Measurements from ENCODE around the gene PPP1R15A. TPM values are rescaled to one million over a fixed set of nuclear protein-coding genes. Genes with fewer than 3 reads are reported as not detected.

Gene PPP1R15A
- total and polyA plus RNA-seq, 4 donors: 5.6 to 52.5 (median 11.3) TPM

DNA sequence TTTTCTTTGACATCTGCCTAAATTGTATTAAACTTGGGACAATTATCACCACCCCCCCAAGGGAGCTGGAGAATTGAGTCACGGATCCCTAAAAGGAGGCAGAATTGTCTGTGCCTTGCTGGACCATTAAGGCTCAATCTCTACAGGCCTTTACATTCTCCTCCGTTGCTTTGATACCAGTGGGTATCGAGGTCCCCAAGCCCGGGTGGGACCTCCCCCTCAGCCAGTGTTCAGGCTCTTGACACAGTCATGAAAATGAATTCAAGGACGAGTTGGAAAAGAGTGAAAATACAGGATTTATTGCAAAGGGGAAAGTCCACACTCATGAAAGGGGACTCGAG is 5.6 kb downstream of the PPP1R15A start:
- H3K27ac ChIP-seq (ENCODE audit: low read depth in 1 of 2, low read length in 2 of 2): peak overlapping the region; percentile 26 to 50
- H3K36me3 ChIP-seq (ENCODE audit: control insufficient read depth in 4 of 4, insufficient read depth in 3 of 4, low read depth in 1 of 4, low read length in 3 of 4): peaks cover 0 to 14% (median 10%) of the 10 kb centered on the region in 4 donors
- TF ChIP-seq FOXA2 (IDR thresholded peaks at IDR 0.05) (no peak), CTCF (IDR thresholded peaks at IDR 0.05; ENCODE audit: low read depth, low read length, missing input control) (no peak), NR2F2 (IDR thresholded peaks at IDR 0.05) (no peak), RAD21 (IDR thresholded peaks at IDR 0.05) (no peak), SP1 (IDR thresholded peaks at IDR 0.05) (no peak), YY1 (IDR thresholded peaks at IDR 0.05) (no peak), EGR1 (IDR thresholded peaks at IDR 0.05; ENCODE audit: low read depth in 2 of 2) (no peak), FOXA1 (IDR thresholded peaks at IDR 0.05) (no peak), HNF4A (conservative IDR thresholded peaks at IDR 0.05) (no peak), HNF4G (IDR thresholded peaks at IDR 0.05) (no peak), GABPA (IDR thresholded peaks at IDR 0.05 in 1 of 2, conservative IDR thresholded peaks at IDR 0.05 in 1 of 2) (no peak), RXRA (IDR thresholded peaks at IDR 0.05) (no peak)
- TF ChIP-seq, protein P1, sequence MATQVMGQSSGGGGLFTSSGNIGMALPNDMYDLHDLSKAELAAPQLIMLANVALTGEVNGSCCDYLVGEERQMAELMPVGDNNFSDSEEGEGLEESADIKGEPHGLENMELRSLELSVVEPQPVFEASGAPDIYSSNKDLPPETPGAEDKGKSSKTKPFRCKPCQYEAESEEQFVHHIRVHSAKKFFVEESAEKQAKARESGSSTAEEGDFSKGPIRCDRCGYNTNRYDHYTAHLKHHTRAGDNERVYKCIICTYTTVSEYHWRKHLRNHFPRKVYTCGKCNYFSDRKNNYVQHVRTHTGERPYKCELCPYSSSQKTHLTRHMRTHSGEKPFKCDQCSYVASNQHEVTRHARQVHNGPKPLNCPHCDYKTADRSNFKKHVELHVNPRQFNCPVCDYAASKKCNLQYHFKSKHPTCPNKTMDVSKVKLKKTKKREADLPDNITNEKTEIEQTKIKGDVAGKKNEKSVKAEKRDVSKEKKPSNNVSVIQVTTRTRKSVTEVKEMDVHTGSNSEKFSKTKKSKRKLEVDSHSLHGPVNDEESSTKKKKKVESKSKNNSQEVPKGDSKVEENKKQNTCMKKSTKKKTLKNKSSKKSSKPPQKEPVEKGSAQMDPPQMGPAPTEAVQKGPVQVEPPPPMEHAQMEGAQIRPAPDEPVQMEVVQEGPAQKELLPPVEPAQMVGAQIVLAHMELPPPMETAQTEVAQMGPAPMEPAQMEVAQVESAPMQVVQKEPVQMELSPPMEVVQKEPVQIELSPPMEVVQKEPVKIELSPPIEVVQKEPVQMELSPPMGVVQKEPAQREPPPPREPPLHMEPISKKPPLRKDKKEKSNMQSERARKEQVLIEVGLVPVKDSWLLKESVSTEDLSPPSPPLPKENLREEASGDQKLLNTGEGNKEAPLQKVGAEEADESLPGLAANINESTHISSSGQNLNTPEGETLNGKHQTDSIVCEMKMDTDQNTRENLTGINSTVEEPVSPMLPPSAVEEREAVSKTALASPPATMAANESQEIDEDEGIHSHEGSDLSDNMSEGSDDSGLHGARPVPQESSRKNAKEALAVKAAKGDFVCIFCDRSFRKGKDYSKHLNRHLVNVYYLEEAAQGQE (IDR thresholded peaks at IDR 0.05): no peak
- TF ChIP-seq, protein P2, sequence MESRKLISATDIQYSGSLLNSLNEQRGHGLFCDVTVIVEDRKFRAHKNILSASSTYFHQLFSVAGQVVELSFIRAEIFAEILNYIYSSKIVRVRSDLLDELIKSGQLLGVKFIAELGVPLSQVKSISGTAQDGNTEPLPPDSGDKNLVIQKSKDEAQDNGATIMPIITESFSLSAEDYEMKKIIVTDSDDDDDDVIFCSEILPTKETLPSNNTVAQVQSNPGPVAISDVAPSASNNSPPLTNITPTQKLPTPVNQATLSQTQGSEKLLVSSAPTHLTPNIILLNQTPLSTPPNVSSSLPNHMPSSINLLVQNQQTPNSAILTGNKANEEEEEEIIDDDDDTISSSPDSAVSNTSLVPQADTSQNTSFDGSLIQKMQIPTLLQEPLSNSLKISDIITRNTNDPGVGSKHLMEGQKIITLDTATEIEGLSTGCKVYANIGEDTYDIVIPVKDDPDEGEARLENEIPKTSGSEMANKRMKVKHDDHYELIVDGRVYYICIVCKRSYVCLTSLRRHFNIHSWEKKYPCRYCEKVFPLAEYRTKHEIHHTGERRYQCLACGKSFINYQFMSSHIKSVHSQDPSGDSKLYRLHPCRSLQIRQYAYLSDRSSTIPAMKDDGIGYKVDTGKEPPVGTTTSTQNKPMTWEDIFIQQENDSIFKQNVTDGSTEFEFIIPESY (IDR thresholded peaks at IDR 0.05): no peak
- TF ChIP-seq, protein P3, sequence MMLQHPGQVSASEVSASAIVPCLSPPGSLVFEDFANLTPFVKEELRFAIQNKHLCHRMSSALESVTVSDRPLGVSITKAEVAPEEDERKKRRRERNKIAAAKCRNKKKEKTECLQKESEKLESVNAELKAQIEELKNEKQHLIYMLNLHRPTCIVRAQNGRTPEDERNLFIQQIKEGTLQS (IDR thresholded peaks at IDR 0.05): no peak
- TF ChIP-seq, protein P4, sequence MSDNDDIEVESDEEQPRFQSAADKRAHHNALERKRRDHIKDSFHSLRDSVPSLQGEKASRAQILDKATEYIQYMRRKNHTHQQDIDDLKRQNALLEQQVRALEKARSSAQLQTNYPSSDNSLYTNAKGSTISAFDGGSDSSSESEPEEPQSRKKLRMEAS (IDR thresholded peaks at IDR 0.05): no peak
- WGBS: 93% methylated on average over 6 of the region's 6 CpGs
- H3K9ac ChIP-seq (ENCODE audit: low read depth in 1 of 2, low read length in 2 of 2): no peak overlapping the region
- no peaks in the 10 kb centered on the region for H3K9me3 ChIP-seq (ENCODE audit: control insufficient read depth in 4 of 4, low read length in 3 of 4)
- DNase-seq (ENCODE audit: low spot score): no peak
- no peaks in the 10 kb centered on the region for H3K27me3 ChIP-seq (ENCODE audit: control insufficient read depth in 4 of 4, insufficient read depth in 4 of 4, low read length in 3 of 4)
- no peak overlapping the region for H3K4me3 ChIP-seq (ENCODE audit: low read depth in 1 of 3, low read length in 3 of 3)
- peaks cover 1 to 30% (median 18%) of the 10 kb centered on the region in 4 donors for H3K4me1 ChIP-seq (ENCODE audit: control insufficient read depth in 4 of 4, insufficient read depth in 4 of 4, low read length in 3 of 4)

Measured in liver (tissue), 9 donors.